HuH-7.5 (cell line): ENCODE measurements around the gene TNRC6C.
"Not testable (repeated sequence)": the region's sequence is repeated elsewhere in the genome, so short reads cannot be mapped to it uniquely, and the experiment has no call there.

ENCODE experiments used
- DNase-seq: peaks from one replicate; pipeline ENCODE4 v3.0.0; 2011; ENCODE audit warnings: low spot score

Gene TNRC6C

GRCh38 chr17:78082355-78082872 is 123.9 kb downstream of the TNRC6C start:
- not testable (repeated sequence) for DNase-seq

- no peak for DNase-seq
Measured at GRCh38 chr17:78082988-78083387, 124.5 kb downstream of the TNRC6C start.

DNA sequence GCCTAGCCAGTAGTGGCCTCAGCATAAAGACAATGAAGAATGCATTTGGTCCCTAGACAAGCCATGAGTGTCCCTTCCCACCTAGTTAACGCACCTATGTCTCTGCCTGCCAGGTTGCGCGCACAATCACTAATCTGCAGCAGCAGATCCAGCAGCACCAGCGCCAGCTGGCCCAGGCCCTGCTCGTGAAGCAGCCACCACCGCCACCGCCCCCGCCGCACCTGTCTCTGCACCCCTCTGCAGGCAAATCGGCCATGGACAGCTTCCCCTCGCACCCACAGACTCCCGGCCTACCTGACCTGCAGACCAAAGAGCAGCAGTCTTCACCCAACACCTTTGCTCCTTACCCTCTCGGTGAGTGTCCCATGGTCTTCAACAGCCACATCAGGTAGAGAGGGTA is 128.2 kb downstream of the TNRC6C start:
- no peak for DNase-seq

- no peak for DNase-seq
Measured at GRCh38 chr17:78088529-78088928, 130.0 kb downstream of the TNRC6C start.

GRCh38 chr17:78089576-78090281 is 131.2 kb downstream of the TNRC6C start:
- no peak for DNase-seq

GRCh38 chr17:78092794-78093324 is 134.4 kb downstream of the TNRC6C start:
- no peak for DNase-seq

DNA sequence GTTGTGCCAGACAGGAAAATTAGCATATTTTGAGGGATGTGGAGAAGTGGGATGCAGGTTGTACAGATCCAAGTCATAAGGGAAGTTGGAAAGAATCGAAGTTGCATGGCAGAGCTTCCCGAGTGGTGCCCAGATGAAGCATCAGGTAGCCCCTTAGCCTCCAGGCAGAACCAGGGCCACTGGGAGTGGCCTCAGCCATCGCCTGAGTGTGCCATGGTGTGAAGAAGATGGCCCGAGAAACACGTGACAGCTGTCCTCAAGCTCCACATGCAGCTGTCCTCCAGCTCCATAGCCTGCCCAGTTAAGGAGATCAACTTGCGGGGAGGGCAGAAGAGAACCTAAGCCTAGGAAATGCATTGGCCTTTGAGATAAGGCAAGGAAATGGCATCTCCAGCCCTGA is 136.5 kb downstream of the TNRC6C start:
- DNase-seq = no peak

- DNase-seq = no peak
Measured at GRCh38 chr17:78096093-78096492, 137.6 kb downstream of the TNRC6C start.

- no peak for DNase-seq
Measured at GRCh38 chr17:78101112-78101511, 142.6 kb downstream of the TNRC6C start.

DNA sequence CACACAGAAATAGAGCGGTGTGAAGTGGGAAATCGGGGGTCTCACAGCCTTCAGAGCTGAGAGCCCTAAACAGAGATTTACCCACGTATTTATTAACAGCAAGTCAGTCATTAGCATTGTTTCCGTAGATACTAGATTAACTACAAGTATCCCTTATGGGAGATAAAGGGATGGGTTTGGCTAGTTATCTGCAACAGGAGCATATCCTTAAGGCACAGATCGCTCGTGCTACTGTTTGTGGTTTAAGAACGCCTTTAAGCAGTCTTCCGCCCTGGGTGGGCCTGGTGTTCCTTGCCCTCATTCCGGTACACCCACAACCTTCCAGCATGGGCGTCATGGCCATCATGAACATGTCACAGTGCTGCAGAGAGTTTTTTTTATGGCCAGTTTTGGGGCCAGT is 143.0 kb downstream of the TNRC6C start:
- no peak for DNase-seq

GRCh38 chr17:78103311-78103710 is 144.8 kb downstream of the TNRC6C start:
- no peak for DNase-seq

GRCh38 chr17:78104540-78104941 is 146.0 kb downstream of the TNRC6C start:
- DNase-seq = no peak

GRCh38 chr17:78105101-78105500 is 146.6 kb downstream of the TNRC6C start:
- no peak for DNase-seq

DNA sequence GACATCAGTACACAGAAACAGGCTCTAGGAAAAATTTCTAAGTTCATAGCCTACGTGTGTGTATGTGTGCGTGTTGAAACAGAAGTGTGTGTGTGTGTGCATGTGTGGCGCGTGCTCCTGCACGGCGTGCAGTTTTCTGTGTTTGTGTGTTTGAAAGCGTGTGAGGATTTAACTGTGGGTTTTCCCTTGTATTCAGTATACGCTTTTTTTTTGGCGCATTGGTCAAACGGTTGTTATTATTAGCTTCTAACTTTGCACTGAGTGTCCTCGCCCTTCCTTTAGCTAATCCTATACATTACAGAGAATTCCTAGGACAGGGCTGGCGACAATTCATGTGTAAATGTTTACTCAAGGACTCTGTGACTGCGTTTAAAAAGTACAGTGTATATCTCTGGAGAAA is 147.0 kb downstream of the TNRC6C start:
- no peak for DNase-seq

DNA sequence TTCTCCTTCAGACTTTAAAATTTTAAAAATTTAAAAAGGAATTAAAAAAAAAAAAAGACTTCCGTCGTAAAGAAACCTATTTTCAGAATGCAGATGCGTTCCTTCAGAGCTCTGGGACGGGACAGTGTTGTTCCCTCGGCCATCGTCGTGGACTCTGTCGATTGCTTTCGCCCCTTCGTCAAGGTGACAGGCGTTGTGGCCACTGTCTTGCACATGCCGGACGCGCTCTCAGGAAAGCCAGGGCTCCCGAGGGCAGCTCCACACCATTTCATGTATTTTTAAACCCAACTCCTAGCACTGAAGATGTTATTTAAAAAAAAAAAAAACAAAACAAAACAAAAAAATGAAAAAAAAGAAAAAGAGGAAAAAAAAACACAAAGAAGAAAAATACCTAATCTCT is 147.7 kb downstream of the TNRC6C start:
- no peak for DNase-seq

- DNase-seq = no peak
Measured at GRCh38 chr17:78107457-78107856, 149.0 kb downstream of the TNRC6C start.

DNA sequence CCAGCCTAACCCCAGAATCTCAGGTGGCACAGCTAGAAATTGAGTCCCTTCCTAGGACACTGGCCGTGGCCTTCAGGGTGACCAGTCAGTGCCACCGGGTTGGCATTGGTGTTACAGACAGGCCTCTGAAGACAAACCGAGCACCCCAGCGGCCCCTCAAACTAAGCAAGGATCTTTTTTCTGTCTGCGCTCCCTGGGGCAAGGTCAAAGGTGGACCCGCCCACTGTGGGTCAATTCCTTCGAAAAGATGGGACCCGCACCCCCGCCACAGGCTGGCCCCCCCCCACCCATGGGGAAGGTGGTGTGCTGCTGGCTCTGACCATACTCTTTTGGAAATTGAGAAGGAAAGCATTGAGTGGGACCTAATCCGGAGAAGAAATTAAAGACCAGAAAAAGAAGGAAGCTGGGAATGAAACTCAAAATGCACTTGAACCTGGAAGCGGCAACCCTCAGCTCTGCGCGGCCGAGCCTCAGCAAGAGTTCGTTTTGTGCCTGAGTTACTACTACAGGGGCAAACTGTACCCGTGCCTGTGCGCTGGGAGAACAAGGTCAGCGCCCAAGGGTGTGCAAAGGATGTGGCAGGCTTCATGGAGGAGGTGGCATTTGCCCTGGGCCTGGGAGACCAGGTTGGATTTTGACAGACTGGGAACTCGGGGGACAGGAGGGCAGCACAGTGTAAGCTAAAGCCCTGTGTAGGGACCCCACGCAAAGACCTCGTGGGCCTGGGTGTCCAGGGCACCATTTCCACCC is 149.6 kb downstream of the TNRC6C start:
- no peak for DNase-seq

DNA sequence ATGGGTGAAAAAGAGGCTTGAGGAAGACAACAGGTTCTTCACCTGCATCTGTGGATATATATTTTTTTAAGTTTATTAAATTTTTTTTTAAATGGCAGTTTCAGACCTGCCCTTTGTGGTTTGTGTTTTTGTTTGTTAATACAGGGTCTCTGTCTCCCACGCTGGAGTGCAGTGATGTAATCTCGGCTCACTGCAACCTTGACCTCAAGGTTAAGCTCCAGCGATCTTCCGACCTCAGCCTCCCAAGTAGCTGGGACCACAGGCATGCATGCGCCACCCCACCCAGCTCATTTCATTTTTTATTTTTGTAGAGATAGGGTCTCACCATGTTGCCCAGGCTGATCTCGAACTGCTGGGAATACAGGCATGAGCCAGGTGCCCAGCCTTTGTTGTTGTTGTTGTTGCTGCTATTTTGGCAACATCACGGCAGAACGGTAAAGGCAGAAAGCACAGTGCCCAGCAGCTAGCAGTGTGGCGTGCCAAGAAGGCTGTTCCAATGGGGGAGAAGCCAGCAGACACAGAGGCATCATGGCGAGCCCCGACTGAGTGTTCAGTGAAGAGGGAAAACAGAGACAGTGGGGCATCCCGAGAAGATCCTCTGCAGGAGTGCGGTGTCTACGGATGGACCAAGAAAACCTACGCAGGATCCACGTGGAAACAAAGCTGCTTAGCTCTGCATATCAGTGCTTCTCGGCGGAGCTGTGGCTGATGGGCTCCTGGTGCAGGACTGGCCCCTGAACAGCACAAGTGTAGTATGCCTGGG is 150.4 kb downstream of the TNRC6C start:
- DNase-seq = no peak

- no peak for DNase-seq
Measured at GRCh38 chr17:78109489-78109761, 150.9 kb downstream of the TNRC6C start.

- DNase-seq = no peak
Measured at GRCh38 chr17:78110363-78111015, 152.0 kb downstream of the TNRC6C start.

DNA sequence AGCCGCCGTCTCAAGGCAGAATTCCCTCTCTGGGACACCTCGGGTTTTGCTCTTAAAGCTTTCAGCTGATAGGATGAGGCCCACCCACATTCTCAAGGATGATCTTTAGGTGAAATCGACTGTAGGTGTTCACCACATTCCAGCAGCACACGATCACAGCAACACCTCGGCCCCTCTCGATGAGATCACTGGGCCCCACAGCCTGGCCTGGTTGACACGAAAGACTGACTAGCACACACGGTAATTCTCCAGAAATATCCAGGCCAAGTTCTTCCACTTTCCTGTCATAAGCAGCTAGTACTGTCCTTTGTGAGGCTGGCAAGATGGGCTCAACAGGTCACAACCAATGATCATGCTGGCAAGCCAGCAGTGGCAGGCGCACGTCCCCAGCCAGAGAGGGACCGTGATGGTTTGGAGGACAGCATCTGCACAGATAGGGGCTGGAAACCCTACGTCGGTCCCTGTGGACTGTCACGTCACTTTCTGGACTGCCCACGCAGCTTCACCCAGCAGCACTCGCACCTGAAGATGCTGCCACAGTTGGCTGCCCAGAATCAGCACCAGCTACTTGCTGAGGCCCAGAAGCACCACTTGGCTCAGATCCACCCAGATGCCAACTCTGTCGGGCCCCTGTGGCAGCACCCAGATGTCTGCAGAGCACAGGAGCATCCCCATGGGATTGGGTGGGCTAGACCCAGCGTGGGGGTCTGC is 152.7 kb downstream of the TNRC6C start:
- DNase-seq = no peak
